H1 (cell line): ENCODE results near the gene TIMM10. TPM values are rescaled to one million over a fixed set of nuclear protein-coding genes. Genes with fewer than 3 reads are reported as not detected.
A peak's percentile ranks its signal among the peaks of the same experiment; 100 is the strongest.

Experiments used
- CTCF ChIA-PET: fragments of 300-600 bp; sonication (Branson Sonifier 250); formaldehyde crosslinking; loops from one replicate; lab custom pipeline; 2021; ENCODE audit not compliant: partially characterized antibody; lab: Charles Lee
- POLR2A ChIA-PET: fragments of 300-600 bp; sonication (Branson Sonifier 250); formaldehyde crosslinking; loops from one replicate; lab custom pipeline; 2021; ENCODE audit warnings: inconsistent platforms; ENCODE audit not compliant: partially characterized antibody; lab: Charles Lee
- DNase-seq, 2 experiments: peaks; one replicate each; pipeline versions ENCODE4 v3.0.0 to v3.0.0-alpha.2; 2010 to 2022; ENCODE audit warnings: low spot score in 2 of 2, low read depth in 1 of 2, mixed read lengths in 1 of 2
- FAIRE-seq: peaks from 2 replicates; lab custom pipeline; 2011; peaks lifted over from hg19 to GRCh38; lab: Jason Lieb, UNC
- H2AFZ ChIP-seq: 2 replicates; pipeline ENCODE4 v1.8.1; 2012; ENCODE audit warnings: low read length, inconsistent platforms
- H2AK5ac ChIP-seq: 2 replicates; pipeline ENCODE4 v1.6.1; 2013; ENCODE audit warnings: low read depth, low read length
- H2BK120ac ChIP-seq: replicated peaks from 2 replicates; pipeline ENCODE3; 2013; ENCODE audit warnings: low read depth, low read length, inconsistent platforms
- H2BK12ac ChIP-seq: 2 replicates; pipeline ENCODE4 v1.6.1; 2013; ENCODE audit warnings: low read depth, low read length
- H2BK15ac ChIP-seq: 2 replicates; pipeline ENCODE4 v1.6.1; 2013; ENCODE audit warnings: low read length
- H2BK20ac ChIP-seq: 2 replicates; pipeline ENCODE4 v1.6.1; 2013; ENCODE audit warnings: low read length
- H2BK5ac ChIP-seq: 2 replicates; pipeline ENCODE4 v1.6.1; 2013; ENCODE audit warnings: low read depth, low read length
- H3K14ac ChIP-seq: 2 replicates; pipeline ENCODE4 v1.6.1; 2013; ENCODE audit warnings: inconsistent platforms; ENCODE audit not compliant: insufficient read length
- H3K18ac ChIP-seq: 2 replicates; pipeline ENCODE4 v1.6.1; 2013; ENCODE audit warnings: low read length; ENCODE audit errors: extremely low read depth
- H3K23ac ChIP-seq: 2 replicates; pipeline ENCODE4 v1.6.1; 2013; ENCODE audit warnings: inconsistent platforms; ENCODE audit not compliant: insufficient read length
- H3K23me2 ChIP-seq: 2 replicates; pipeline ENCODE4 v1.6.1; 2013; ENCODE audit warnings: low read depth, low read length
- H3K27ac ChIP-seq: 2 replicates; pipeline ENCODE4 v1.6.1; 2011; ENCODE audit warnings: low read depth, low read length, inconsistent platforms
- H3K27me3 ChIP-seq, 4 experiments: replicated peaks in 1 of 4; 1 replicate in 1 of 4; 2 replicates in 3 of 4; pipeline versions ENCODE4 v1.6.1 to v1.8.1; 2011 to 2013; ENCODE audit warnings: low read length in 3 of 4, mild to moderate bottlenecking in 3 of 4, inconsistent platforms in 2 of 4, mixed read lengths in 2 of 4, moderate library complexity in 1 of 4; ENCODE audit not compliant: control insufficient read depth in 3 of 4, insufficient read depth in 3 of 4; ENCODE audit errors: extremely low read depth in 1 of 4
- H3K36me3 ChIP-seq, 4 experiments: 2 replicates each; pipeline versions ENCODE4 v1.6.1 to v1.8.1; 2011 to 2013; ENCODE audit warnings: mild to moderate bottlenecking in 4 of 4, low read length in 3 of 4, moderate library complexity in 2 of 4, control low read depth in 1 of 4, inconsistent platforms in 1 of 4; ENCODE audit not compliant: insufficient read depth in 4 of 4, control insufficient read depth in 2 of 4
- H3K4ac ChIP-seq: replicated peaks from 2 replicates; pipeline ENCODE3; 2013; ENCODE audit warnings: low read length, low read depth, mixed read lengths, inconsistent platforms; ENCODE audit not compliant: insufficient read length
- H3K4me1 ChIP-seq, 4 experiments: replicated peaks in 1 of 4; 1 replicate in 1 of 4; 2 replicates in 3 of 4; pipeline versions ENCODE4 v1.6.1 to v1.8.1; 2011 to 2013; ENCODE audit warnings: low read length in 3 of 4, inconsistent platforms in 2 of 4, mixed read lengths in 1 of 4; ENCODE audit not compliant: insufficient read depth in 4 of 4, control insufficient read depth in 3 of 4
- H3K4me2 ChIP-seq, 2 experiments: 2 replicates each; pipeline versions ENCODE4 v1.6.1 to v1.8.1; 2011 to 2013; ENCODE audit warnings: low read depth in 2 of 2, low read length in 2 of 2, control low read depth in 1 of 2, inconsistent platforms in 1 of 2, mild to moderate bottlenecking in 1 of 2; ENCODE audit not compliant: insufficient read depth in 1 of 2
- H3K4me3 ChIP-seq, 4 experiments: fragments of 200-600, 300-600 bp in 1 of 4; sonication (generic), shearing (Covaris generic), sonication (Bioruptor Twin) in 1 of 4; 2 replicates each; pipeline versions ENCODE4 v1.5.1 to v1.8.1; 2011 to 2016; ENCODE audit warnings: low read length in 4 of 4, low read depth in 3 of 4, control low read depth in 2 of 4, inconsistent platforms in 2 of 4, mild to moderate bottlenecking in 2 of 4, mixed read lengths in 1 of 4, moderate library complexity in 1 of 4; ENCODE audit not compliant: insufficient read depth in 2 of 4; ENCODE audit errors: extremely low read depth in 1 of 4
- H3K56ac ChIP-seq: replicated peaks from 2 replicates; pipeline ENCODE3; 2013; ENCODE audit warnings: low read depth, mild to moderate bottlenecking, mixed read lengths, low read length, inconsistent platforms; ENCODE audit not compliant: insufficient read length
- H3K79me1 ChIP-seq: 2 replicates; pipeline ENCODE4 v1.6.1; 2013; ENCODE audit warnings: low read depth, low read length, control low read depth
- H3K79me2 ChIP-seq, 2 experiments: 2 replicates each; pipeline versions ENCODE4 v1.6.1 to v1.8.1; 2012 to 2013; ENCODE audit warnings: low read length in 2 of 2, mild to moderate bottlenecking in 2 of 2, inconsistent platforms in 1 of 2; ENCODE audit not compliant: insufficient read depth in 2 of 2, control insufficient read depth in 1 of 2
- H3K9ac ChIP-seq, 4 experiments: replicated peaks in 1 of 4; 1 replicate in 1 of 4; 2 replicates in 3 of 4; pipeline versions ENCODE4 v1.6.1 to v1.8.1; 2011 to 2013; ENCODE audit warnings: low read depth in 3 of 4, low read length in 3 of 4, control low read depth in 2 of 4, mild to moderate bottlenecking in 2 of 4, moderate library complexity in 2 of 4, inconsistent platforms in 1 of 4; ENCODE audit errors: extremely low read depth in 1 of 4
- H3K9me3 ChIP-seq, 2 experiments: 2 replicates each; pipeline versions ENCODE4 v1.6.1 to v1.8.1; 2012 to 2013; ENCODE audit warnings: mild to moderate bottlenecking in 2 of 2, moderate library complexity in 2 of 2, control low read depth in 1 of 2, inconsistent platforms in 1 of 2, low read depth in 1 of 2, low read length in 1 of 2, mixed read lengths in 1 of 2; ENCODE audit not compliant: insufficient read depth in 2 of 2
- H4K20me1 ChIP-seq, 2 experiments: replicated peaks in 1 of 2; 2 replicates each; pipeline versions ENCODE3 to v1.8.1; 2011 to 2013; ENCODE audit warnings: inconsistent platforms in 2 of 2, low read length in 2 of 2, mild to moderate bottlenecking in 1 of 2; ENCODE audit not compliant: insufficient read depth in 2 of 2, control insufficient read depth in 1 of 2
- H4K5ac ChIP-seq: 2 replicates; pipeline ENCODE4 v1.6.1; 2013; ENCODE audit warnings: low read length, low read depth, mixed read lengths, inconsistent platforms; ENCODE audit not compliant: insufficient read length
- H4K8ac ChIP-seq: 2 replicates; pipeline ENCODE4 v1.8.0; 2013; ENCODE audit warnings: mild to moderate bottlenecking, moderate library complexity, low read length, inconsistent platforms; ENCODE audit not compliant: insufficient read depth; ENCODE audit errors: extremely low read depth
- H4K91ac ChIP-seq: replicated peaks from 2 replicates; pipeline ENCODE3; 2013; ENCODE audit warnings: low read length, mixed read lengths, inconsistent platforms; ENCODE audit not compliant: insufficient read length
- ASH2L ChIP-seq: fragments of 200-600, 300-600 bp; sonication (generic); IDR thresholded peaks from one replicate; pipeline ENCODE4 v1.7.1; 2017; ENCODE audit warnings: low read length
- ATF2 ChIP-seq: IDR thresholded peaks from 2 replicates; pipeline ENCODE4 v1.6.1; 2012; ENCODE audit warnings: low read length, inconsistent platforms
- KDM1A ChIP-seq: fragments of 200-600, 300-600 bp; sonication (generic); IDR thresholded peaks from 2 replicates; pipeline ENCODE4 v1.7.1; 2016; ENCODE audit warnings: mild to moderate bottlenecking, low read length, borderline replicate concordance
- KDM5A ChIP-seq: fragments of 200-600 bp; IDR thresholded peaks from 2 replicates; pipeline ENCODE4 v1.7.1; 2012; ENCODE audit warnings: mild to moderate bottlenecking, low read length, inconsistent platforms, mixed read lengths
- NANOG ChIP-seq: IDR thresholded peaks from 2 replicates; pipeline ENCODE4 v1.6.1; 2011; ENCODE audit warnings: low read length, low read depth, mild to moderate bottlenecking, inconsistent platforms; ENCODE audit not compliant: insufficient read depth, poor library complexity, severe bottlenecking
- TCF12 ChIP-seq: IDR thresholded peaks from 2 replicates; pipeline ENCODE4 v1.6.1; 2011; ENCODE audit warnings: low read depth, mild to moderate bottlenecking, low read length
- USF2 ChIP-seq: IDR thresholded peaks from 2 replicates; pipeline ENCODE4 v1.6.1; 2011; ENCODE audit warnings: low read length, improper control_type of control experiment
- WGBS, 2 experiments: shearing (Covaris generic) in 1 of 2; methylation state at CpG; one replicate each; pipeline versions ENCODE4 v1.1.6 to v1.1.7; 2013 to 2015; ENCODE audit warnings: low lambda C conversion rate in 2 of 2, mixed read lengths in 2 of 2, inconsistent platforms in 1 of 2, low coverage in 1 of 2, missing lambda C conversion rate in 1 of 2; ENCODE audit not compliant: insufficient replicate concordance in 2 of 2, insufficient coverage in 1 of 2, insufficient read length in 1 of 2; ENCODE audit errors: extremely low coverage in 1 of 2, missing lambda C conversion rate in 1 of 2; 5-methylcytosine and 5-hydroxymethylcytosine counted together
- polyA plus RNA-seq, 7 experiments: library from polyadenylated mRNA; depleted of rRNA in 3 of 7; stranded (reverse) in 5 of 7; unstranded in 2 of 7; fragments of >200 nt in 5 of 7; fragments of 200-250 nt in 2 of 7; gene quantifications; 1 replicate in 5 of 7; 2 replicates in 1 of 7; 4 replicates in 1 of 7; pipeline versions ENCODE4 v1.2.1 to v1.2.3, GENCODE V29; 2011 to 2013; ENCODE audit warnings: missing spikeins in 2 of 7, mixed read lengths in 2 of 7
- total RNA-seq: library from RNA; stranded (reverse); fragmentation: NEBNext Ultra II Directional; extraction: Animal tissue kit (Norgen Biotek cat#: 25700); gene quantifications from 2 replicates; pipeline ENCODE4 v1.2.1, GENCODE V29; 2021

Gene TIMM10
- total and polyA plus RNA-seq, 2 of the 8 experiments (the other 6 are each of a cell fraction or from before 2014, with no cell fraction given): 117 to 227 TPM

GRCh38 chr11:57568330-57568766 lies 37.8 kb upstream of the TIMM10 start:
- H3K9ac ChIP-seq: peak overlapping the region in 2 of 4 experiments; percentile 90 to 91; a peak in 4 of 7 replicates
- H3K27me3 ChIP-seq: no peaks in the 10 kb centered on the region
- H3K36me3 ChIP-seq: no peaks in the 10 kb centered on the region
- H2AFZ ChIP-seq: no peak overlapping the region
- DNase-seq (peak; percentile 63 to 97), FAIRE-seq (no peak)
- peak overlapping the region; percentile 69 for H4K5ac ChIP-seq
- H2AK5ac ChIP-seq: no peak overlapping the region
- ChIA-PET POLR2A (interaction anchor here (0.6 to 9.7 kb wide), 26 partner anchors 10 to 173 kb away, joined by 3 to 591 read pairs (median 4); partner anchors contain the start of genes SELENOH, SERPING1, SMTNL1 and YPEL4), CTCF (interaction anchor here (0.7 to 9.6 kb wide), 43 partner anchors 10 to 249 kb away, joined by 3 to 357 read pairs (median 4); partner anchors contain the start of genes CLP1 and SERPING1)
- H3K4me2 ChIP-seq: peak overlapping the region; percentile 85 to 91
- H3K79me1 ChIP-seq: no peaks in the 10 kb centered on the region
- peak overlapping the region; percentile 96 for H3K18ac ChIP-seq
- no peak overlapping the region for H3K14ac ChIP-seq
- 38% methylated on average over 5 of the region's 6 CpGs; no CpG with 5 or more reads in 1 of the 2 experiments for WGBS, 2 experiments
- H2BK5ac ChIP-seq: peak overlapping the region; percentile 85; the same call in 1 of the 2 replicates
- H3K79me2 ChIP-seq: peaks cover 0 to 13% of the 10 kb centered on the region in 2 experiments; a peak in 2 of 4 replicates
- H3K23ac ChIP-seq: no peak overlapping the region
- H2BK12ac ChIP-seq: peak overlapping the region; percentile 64
- peak overlapping the region; percentile 93; the same call in 1 of the 2 replicates for H2BK20ac ChIP-seq
- H3K23me2 ChIP-seq: peaks cover 6% of the 10 kb centered on the region; the same call in 1 of the 2 replicates
- no peaks in the 10 kb centered on the region for H4K20me1 ChIP-seq
- H2BK120ac ChIP-seq: peak overlapping the region; percentile 36
- peak overlapping the region; percentile 44 for H4K91ac ChIP-seq
- no peak overlapping the region for H3K56ac ChIP-seq
- H3K27ac ChIP-seq: peak overlapping the region; percentile 78; the same call in 1 of the 2 replicates
- peak overlapping the region; percentile 41 to 89 (median 83) for H3K4me3 ChIP-seq
- H3K4me1 ChIP-seq: peaks cover 0 to 11% (median 4%) of the 10 kb centered on the region in 4 experiments; a peak in 6 of 7 replicates
- H4K8ac ChIP-seq: peak overlapping the region; percentile 62; the same call in 1 of the 2 replicates
- H2BK15ac ChIP-seq: no peak overlapping the region
- peak overlapping the region; percentile 96 for H3K4ac ChIP-seq
- H3K9me3 ChIP-seq: no peaks in the 10 kb centered on the region
- TF ChIP-seq KDM1A (peak; percentile 39; the same call in 1 of the 2 replicates), NANOG (no peak), ATF2 (no peak), ASH2L (peak; percentile 34), USF2 (no peak), KDM5A (no peak; the same call in 1 of the 2 replicates), TCF12 (no peak)
